GM12878 (cell line): ENCODE data around the gene ST6GALNAC3. TPM values are rescaled to one million over a fixed set of nuclear protein-coding genes. Genes with fewer than 3 reads are reported as not detected.

Experiments used
- ATAC-seq: fragments of 200-7000 bp; cut with Tn5 transposase; 3 replicates; pipeline ENCODE4 v1.9.1; 2020; ENCODE audit warnings: mild to moderate bottlenecking, moderate library complexity
- BruUV-seq: library from RNA; stranded (reverse); fragments of 400-500 nt; replicated peaks from 2 replicates; lab custom pipeline; 2021; lab: Mats Ljungman, UMichigan
- CTCF ChIA-PET: fragments of 300-600 bp; sonication (Branson Sonifier 250); formaldehyde crosslinking; extraction: SDS; loops from one replicate; lab custom pipeline; 2021; ENCODE audit warnings: inconsistent platforms; lab: Yijun Ruan, JAX
- POLR2A ChIA-PET: fragments of 350-600 bp; formaldehyde crosslinking; extraction: SDS; loops from one replicate; lab custom pipeline; 2021; ENCODE audit warnings: inconsistent platforms; lab: Charles Lee
- RAD21 ChIA-PET: fragments of 300-600 bp; sonication (Branson Sonifier 250); formaldehyde crosslinking; loops from one replicate; lab custom pipeline; 2023; ENCODE audit warnings: antibody characterized with exemption; ENCODE audit not compliant: unreplicated experiment; lab: Charles Lee
- SMC1A ChIA-PET: fragments of 300-600 bp; sonication (Branson Sonifier 250); formaldehyde crosslinking; loops from one replicate; lab custom pipeline; 2023; ENCODE audit not compliant: unreplicated experiment, uncharacterized antibody; lab: Charles Lee
- DNase-seq: peaks from one replicate; pipeline ENCODE4 v3.0.0-alpha.2; 2011; ENCODE audit warnings: low read depth, low spot score
- FAIRE-seq: peaks from 3 replicates; lab custom pipeline; 2011; peaks lifted over from hg19 to GRCh38; lab: Jason Lieb, UNC
- H2AFZ ChIP-seq: 2 replicates; pipeline ENCODE4 v1.6.0; 2011; ENCODE audit warnings: low read depth, low read length, control low read depth; ENCODE audit not compliant: control insufficient read depth
- H3K27ac ChIP-seq: 2 replicates; pipeline ENCODE4 v1.5.1; 2011; ENCODE audit warnings: control low read depth; ENCODE audit not compliant: control insufficient read depth, insufficient read depth
- H3K27me3 ChIP-seq, 2 experiments: replicated peaks in 1 of 2; 2 replicates each; pipeline versions ENCODE4 v1.6.0 to v1.6.1; 2011; ENCODE audit warnings: low read length in 1 of 2; ENCODE audit not compliant: control insufficient read depth in 2 of 2, insufficient read depth in 2 of 2
- H3K36me3 ChIP-seq, 2 experiments: 2 replicates each; pipeline ENCODE4 v1.5.1; 2011; ENCODE audit warnings: low read length in 1 of 2; ENCODE audit not compliant: control insufficient read depth in 2 of 2, insufficient read depth in 2 of 2
- H3K4me1 ChIP-seq: 2 replicates; pipeline ENCODE4 v1.6.1; 2011; ENCODE audit warnings: mild to moderate bottlenecking, low read length, moderate library complexity, mixed read lengths; ENCODE audit not compliant: control insufficient read depth, insufficient read depth
- H3K4me2 ChIP-seq: 2 replicates; pipeline ENCODE4 v1.6.0; 2011; ENCODE audit warnings: control low read depth; ENCODE audit not compliant: control insufficient read depth, insufficient read depth
- H3K4me3 ChIP-seq: fragments of 200-600 bp; sonication (generic); 2 replicates; pipeline ENCODE4 v1.5.1; 2016
- H3K79me2 ChIP-seq: 2 replicates; pipeline ENCODE4 v1.6.0; 2011; ENCODE audit warnings: low read length; ENCODE audit not compliant: control insufficient read depth, insufficient read depth
- H3K9ac ChIP-seq: 2 replicates; pipeline ENCODE4 v1.8.0; 2011; ENCODE audit warnings: low read length, control low read depth, mixed read lengths; ENCODE audit not compliant: control insufficient read depth, insufficient read depth
- H3K9me3 ChIP-seq: replicated peaks from 3 replicates; pipeline ENCODE4 v1.5.1; 2011; ENCODE audit warnings: mild to moderate bottlenecking, low read length; ENCODE audit not compliant: control insufficient read depth, insufficient read depth
- H4K20me1 ChIP-seq: 2 replicates; pipeline ENCODE4 v1.6.0; 2011; ENCODE audit not compliant: control insufficient read depth, insufficient read depth
- CREB1 ChIP-seq: IDR thresholded peaks from 2 replicates; pipeline ENCODE4 v1.6.1; 2012; ENCODE audit warnings: low read depth, mild to moderate bottlenecking, inconsistent platforms
- FOS ChIP-seq: IDR thresholded peaks from 3 replicates; pipeline ENCODE4 v1.6.1; 2011; ENCODE audit warnings: borderline replicate concordance; ENCODE audit not compliant: insufficient read length; ENCODE audit errors: extremely low read depth
- FOXM1 ChIP-seq: IDR thresholded peaks from 2 replicates; pipeline ENCODE4 v1.6.1; 2012; ENCODE audit warnings: low read depth, mild to moderate bottlenecking, inconsistent platforms, low read length, moderate library complexity
- KLF5 ChIP-seq: fragments of 450-650 bp; IDR thresholded peaks from 2 replicates; pipeline ENCODE4 v1.6.1; 2014; ENCODE audit warnings: mild to moderate bottlenecking; ENCODE audit not compliant: partially characterized antibody
- MXI1 ChIP-seq: fragments of 150-350 bp; IDR thresholded peaks from 2 replicates; pipeline ENCODE4 v1.6.1; 2011; ENCODE audit warnings: low read depth, mild to moderate bottlenecking, inconsistent platforms, low read length, improper control_type of control experiment
- NBN ChIP-seq: fragments of 450-650 bp; IDR thresholded peaks from 2 replicates; pipeline ENCODE4 v1.6.1; 2016
- PML ChIP-seq: IDR thresholded peaks from 2 replicates; pipeline ENCODE4 v1.6.1; 2012; ENCODE audit warnings: low read length, inconsistent platforms
- POLR2A ChIP-seq: IDR thresholded peaks from 2 replicates; pipeline ENCODE4 v1.6.1; 2011; ENCODE audit warnings: low read depth, mild to moderate bottlenecking, low read length
- RBBP5 ChIP-seq: fragments of 200-600 bp; sonication (generic); conservative IDR thresholded peaks from 2 replicates; pipeline ENCODE4 v1.6.1; 2016
- SMAD5 ChIP-seq: IDR thresholded peaks from 2 replicates; pipeline ENCODE4 v1.6.1; 2016; ENCODE audit warnings: antibody characterized with exemption, low read depth
- TARDBP ChIP-seq: IDR thresholded peaks from 2 replicates; pipeline ENCODE4 v1.6.1; 2016; ENCODE audit warnings: borderline replicate concordance
- TBL1XR1 ChIP-seq: IDR thresholded peaks from 2 replicates; pipeline ENCODE4 v1.6.1; 2012; ENCODE audit warnings: low read depth, low read length, improper control_type of control experiment
- ZNF217 ChIP-seq: fragments of 450-650 bp; IDR thresholded peaks from 2 replicates; pipeline ENCODE4 v1.6.1; 2017; ENCODE audit warnings: antibody characterized with exemption, mild to moderate bottlenecking
- WGBS: methylation state at CpG from one replicate; pipeline ENCODE4 v1.1.6; 2016; ENCODE audit warnings: low lambda C conversion rate; ENCODE audit not compliant: insufficient replicate concordance, insufficient coverage; ENCODE audit errors: missing lambda C conversion rate; 5-methylcytosine and 5-hydroxymethylcytosine counted together
- in situ Hi-C: fragments of 300-500 bp; cut with MboI; formaldehyde crosslinking; loops from 9 replicates; pipeline ENCODE4 v1.14.3; 2018; ENCODE audit warnings: mixed read lengths
- intact Hi-C: fragments of 100-400 bp; cut with micrococcal nuclease; formaldehyde crosslinking; loops from one replicate; pipeline ENCODE4 v1.14.2; 2022; ENCODE audit not compliant: unreplicated experiment
- polyA plus RNA-seq, 11 experiments: library from polyadenylated mRNA; depleted of rRNA in 4 of 11; unstranded in 6 of 11; stranded (reverse) in 5 of 11; fragments of >200 nt; fragmentation: Nextera tagmentation in 4 of 11; fragmentation: Illumina TruSeq in 1 of 11; extraction: Ambion mirVana in 4 of 11; extraction: Trizol in 1 of 11; gene quantifications; 1 replicate in 1 of 11; 2 replicates in 10 of 11; pipeline versions ENCODE4 v1.2.1 to v1.2.3, GENCODE V29; 2011 to 2016; ENCODE audit warnings: inconsistent platforms in 2 of 11, missing spikeins in 2 of 11, low read depth in 1 of 11
- total RNA-seq, 4 experiments: library from RNA; depleted of rRNA in 3 of 4; stranded (reverse); fragments of >200 nt in 3 of 4; fragmentation: Illumina TruSeq in 1 of 4; extraction: Trizol in 1 of 4; gene quantifications; 2 replicates each; pipeline versions ENCODE4 v1.2.1 to v1.2.3, GENCODE V29; 2013 to 2021
- TF ChIP-seq, protein P1 (sequence below): IDR thresholded peaks from 2 replicates; pipeline ENCODE4 v1.6.1; 2011; ENCODE audit warnings: borderline replicate concordance, low read depth, mild to moderate bottlenecking, moderate library complexity, low read length; ENCODE audit not compliant: insufficient read depth, poor library complexity, severe bottlenecking
- TF ChIP-seq, protein P2 (sequence below): fragments of 450-650 bp; conservative IDR thresholded peaks from 2 replicates; pipeline ENCODE4 v1.6.1; 2017; ENCODE audit warnings: mild to moderate bottlenecking, moderate library complexity

The ST6GALNAC3 gene
- total and polyA plus RNA-seq, 10 of the 15 experiments (the other 5 are each of a cell fraction or from before 2014, with no cell fraction given) = 0.04 to 0.68 (median 0.18) TPM; not detected in 3

DNA sequence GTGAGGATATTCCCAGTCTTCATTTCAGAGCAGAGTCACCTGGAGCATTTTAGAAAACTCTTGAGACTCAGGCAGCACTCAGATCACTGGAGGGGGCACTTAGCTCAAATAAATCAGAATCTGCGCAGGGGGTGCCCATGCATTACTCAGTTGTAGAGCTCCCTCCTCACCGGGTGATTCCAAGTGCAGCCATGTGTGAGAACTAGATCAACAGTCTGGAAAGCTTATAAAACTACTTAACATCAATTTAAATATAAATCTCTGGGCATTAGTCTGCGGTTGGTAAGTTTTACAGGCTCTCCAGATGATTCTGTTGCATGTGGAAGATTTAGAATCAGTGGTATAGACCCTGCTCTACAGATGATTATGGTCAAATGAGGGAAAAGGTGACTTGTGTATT lies 128.6 kb downstream of the ST6GALNAC3 start:
- no peaks in the 10 kb centered on the region for H3K79me2 ChIP-seq
- H3K9ac ChIP-seq = no peak overlapping the region
- SMC1A ChIA-PET = no interaction called here
- H4K20me1 ChIP-seq = no peaks in the 10 kb centered on the region
- no peaks in the 10 kb centered on the region; a peak in 1 of 4 replicates for H3K27me3 ChIP-seq
- POLR2A ChIA-PET = no interaction called here
- no TSS peak for BruUV-seq
- H3K4me2 ChIP-seq = no peak overlapping the region
- intact Hi-C loops = no loop called here
- no peaks in the 10 kb centered on the region for H3K4me1 ChIP-seq
- FAIRE-seq (no peak), ATAC-seq (no peak), DNase-seq (no peak)
- H3K4me3 ChIP-seq = no peak overlapping the region
- 37% methylated on average over 3 of the region's 3 CpGs for WGBS
- no peak overlapping the region for H3K27ac ChIP-seq
- no peaks in the 10 kb centered on the region for H3K9me3 ChIP-seq
- no peak for TF ChIP-seq NBN
- TF ChIP-seq FOXM1 = no peak
- no peak for TF ChIP-seq TARDBP
- TF ChIP-seq POLR2A = no peak
- no peak for TF ChIP-seq KLF5
- TF ChIP-seq TBL1XR1 = no peak
- no peak for TF ChIP-seq MXI1
- TF ChIP-seq PML = no peak
- TF ChIP-seq CREB1 = no peak
- no peak for TF ChIP-seq RBBP5
- TF ChIP-seq, protein P1, sequence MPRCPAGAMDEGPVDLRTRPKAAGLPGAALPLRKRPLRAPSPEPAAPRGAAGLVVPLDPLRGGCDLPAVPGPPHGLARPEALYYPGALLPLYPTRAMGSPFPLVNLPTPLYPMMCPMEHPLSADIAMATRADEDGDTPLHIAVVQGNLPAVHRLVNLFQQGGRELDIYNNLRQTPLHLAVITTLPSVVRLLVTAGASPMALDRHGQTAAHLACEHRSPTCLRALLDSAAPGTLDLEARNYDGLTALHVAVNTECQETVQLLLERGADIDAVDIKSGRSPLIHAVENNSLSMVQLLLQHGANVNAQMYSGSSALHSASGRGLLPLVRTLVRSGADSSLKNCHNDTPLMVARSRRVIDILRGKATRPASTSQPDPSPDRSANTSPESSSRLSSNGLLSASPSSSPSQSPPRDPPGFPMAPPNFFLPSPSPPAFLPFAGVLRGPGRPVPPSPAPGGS = no peak
- no peak for TF ChIP-seq SMAD5
- no peak for TF ChIP-seq FOS
- TF ChIP-seq, protein P2, sequence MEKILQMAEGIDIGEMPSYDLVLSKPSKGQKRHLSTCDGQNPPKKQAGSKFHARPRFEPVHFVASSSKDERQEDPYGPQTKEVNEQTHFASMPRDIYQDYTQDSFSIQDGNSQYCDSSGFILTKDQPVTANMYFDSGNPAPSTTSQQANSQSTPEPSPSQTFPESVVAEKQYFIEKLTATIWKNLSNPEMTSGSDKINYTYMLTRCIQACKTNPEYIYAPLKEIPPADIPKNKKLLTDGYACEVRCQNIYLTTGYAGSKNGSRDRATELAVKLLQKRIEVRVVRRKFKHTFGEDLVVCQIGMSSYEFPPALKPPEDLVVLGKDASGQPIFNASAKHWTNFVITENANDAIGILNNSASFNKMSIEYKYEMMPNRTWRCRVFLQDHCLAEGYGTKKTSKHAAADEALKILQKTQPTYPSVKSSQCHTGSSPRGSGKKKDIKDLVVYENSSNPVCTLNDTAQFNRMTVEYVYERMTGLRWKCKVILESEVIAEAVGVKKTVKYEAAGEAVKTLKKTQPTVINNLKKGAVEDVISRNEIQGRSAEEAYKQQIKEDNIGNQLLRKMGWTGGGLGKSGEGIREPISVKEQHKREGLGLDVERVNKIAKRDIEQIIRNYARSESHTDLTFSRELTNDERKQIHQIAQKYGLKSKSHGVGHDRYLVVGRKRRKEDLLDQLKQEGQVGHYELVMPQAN = no peak
- TF ChIP-seq ZNF217 = no peak
- H3K36me3 ChIP-seq = no peaks in the 10 kb centered on the region
- H2AFZ ChIP-seq = no peak overlapping the region
- RAD21 ChIA-PET = no interaction called here
- in situ Hi-C loops = no loop called here
- CTCF ChIA-PET = no interaction called here
